Astrocyte of the cerebellum (primary cell): ENCODE measurements around the gene ZSWIM6.

Experiments
- DNase-seq: peaks from one replicate; pipeline ENCODE4 v3.0.0-alpha.2; 2011; ENCODE audit warnings: low read depth
- H3K4me3 ChIP-seq: 2 replicates; pipeline ENCODE4 v1.5.1; 2011; ENCODE audit warnings: mild to moderate bottlenecking, low read depth, low read length, moderate library complexity
- in situ Hi-C: cut with HindIII; loops from 2 replicates; pipeline ENCODE4 v1.10.0; 2017; ENCODE audit warnings: low sequenced_read_pairs
- TF ChIP-seq, protein P1 (sequence below): IDR thresholded peaks from 2 replicates; pipeline ENCODE4 v1.5.1; 2012; ENCODE audit warnings: low read length, low read depth, moderate library complexity, mild to moderate bottlenecking; ENCODE audit errors: missing control alignments

ZSWIM6 gene

DNA sequence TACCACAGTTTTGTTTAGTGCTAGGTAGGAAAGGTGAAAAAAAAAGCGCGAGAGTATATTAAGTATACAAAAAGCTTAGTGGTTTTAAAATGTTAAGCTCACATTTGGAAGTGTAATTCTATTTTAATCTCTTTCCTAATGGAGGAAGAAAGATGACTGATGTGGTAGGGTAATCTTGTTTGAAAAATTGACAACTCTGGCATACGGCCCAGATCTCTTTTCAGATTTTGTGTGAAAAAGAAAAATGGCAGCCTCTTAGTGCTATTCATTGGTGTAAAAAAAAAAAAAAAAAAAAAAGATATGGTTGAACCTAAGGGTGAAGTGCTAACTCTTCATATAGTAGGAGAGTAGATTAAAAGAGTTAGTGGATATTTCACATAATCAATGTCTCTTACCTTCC is 108.0 kb downstream of the ZSWIM6 start:
- no peak for DNase-seq
- in situ Hi-C loops: no loop called here
- no peak overlapping the region for H3K4me3 ChIP-seq
- TF ChIP-seq, protein P1, sequence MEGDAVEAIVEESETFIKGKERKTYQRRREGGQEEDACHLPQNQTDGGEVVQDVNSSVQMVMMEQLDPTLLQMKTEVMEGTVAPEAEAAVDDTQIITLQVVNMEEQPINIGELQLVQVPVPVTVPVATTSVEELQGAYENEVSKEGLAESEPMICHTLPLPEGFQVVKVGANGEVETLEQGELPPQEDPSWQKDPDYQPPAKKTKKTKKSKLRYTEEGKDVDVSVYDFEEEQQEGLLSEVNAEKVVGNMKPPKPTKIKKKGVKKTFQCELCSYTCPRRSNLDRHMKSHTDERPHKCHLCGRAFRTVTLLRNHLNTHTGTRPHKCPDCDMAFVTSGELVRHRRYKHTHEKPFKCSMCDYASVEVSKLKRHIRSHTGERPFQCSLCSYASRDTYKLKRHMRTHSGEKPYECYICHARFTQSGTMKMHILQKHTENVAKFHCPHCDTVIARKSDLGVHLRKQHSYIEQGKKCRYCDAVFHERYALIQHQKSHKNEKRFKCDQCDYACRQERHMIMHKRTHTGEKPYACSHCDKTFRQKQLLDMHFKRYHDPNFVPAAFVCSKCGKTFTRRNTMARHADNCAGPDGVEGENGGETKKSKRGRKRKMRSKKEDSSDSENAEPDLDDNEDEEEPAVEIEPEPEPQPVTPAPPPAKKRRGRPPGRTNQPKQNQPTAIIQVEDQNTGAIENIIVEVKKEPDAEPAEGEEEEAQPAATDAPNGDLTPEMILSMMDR: no peak

- no peak for DNase-seq
- TF ChIP-seq, protein P1: no peak
- in situ Hi-C loops: no loop called here
- H3K4me3 ChIP-seq: no peak overlapping the region
These were observed 108.5 kb downstream of the ZSWIM6 start for GRCh38 chr5:61440596-61440995.

- no peak for DNase-seq
- H3K4me3 ChIP-seq: no peak overlapping the region
- in situ Hi-C loops: no loop called here
- TF ChIP-seq, protein P1: no peak
These were observed 109.7 kb downstream of the ZSWIM6 start for GRCh38 chr5:61441742-61442141.

DNA sequence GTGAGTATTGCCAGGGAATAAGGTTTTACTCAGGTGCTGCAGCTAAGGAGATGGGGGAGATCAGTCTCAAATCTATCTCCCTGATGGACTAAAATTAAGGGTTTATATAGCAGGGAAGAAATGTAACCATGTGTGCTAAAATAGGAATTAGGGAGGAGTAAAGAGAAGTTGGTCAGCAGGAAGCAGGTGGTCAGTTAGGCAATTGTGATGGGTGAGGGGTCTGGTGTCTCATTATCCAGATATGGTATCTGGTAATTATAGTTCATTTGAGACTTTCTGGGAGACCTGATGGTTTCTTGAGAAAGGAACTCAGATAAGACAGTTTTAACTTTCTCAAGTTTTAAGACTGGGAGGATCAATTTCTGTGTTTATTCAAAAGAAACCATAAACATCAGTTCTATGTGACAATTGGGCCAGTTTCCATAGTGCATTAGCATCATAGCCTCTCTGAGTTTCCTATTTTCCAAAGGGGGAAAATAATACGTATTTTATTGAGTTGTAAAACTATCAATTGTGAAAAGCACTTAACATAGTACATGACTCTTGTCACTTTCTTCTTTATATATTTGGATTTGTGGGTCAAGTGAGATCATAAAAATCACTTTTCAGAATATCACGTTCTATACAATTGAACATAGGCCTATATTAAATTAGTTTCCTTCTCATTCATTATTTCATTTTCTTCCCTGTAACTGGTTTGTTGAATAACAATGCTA is 115.9 kb downstream of the ZSWIM6 start:
- in situ Hi-C loops: no loop called here
- TF ChIP-seq, protein P1: no peak
- no peak overlapping the region for H3K4me3 ChIP-seq
- no peak for DNase-seq

DNA sequence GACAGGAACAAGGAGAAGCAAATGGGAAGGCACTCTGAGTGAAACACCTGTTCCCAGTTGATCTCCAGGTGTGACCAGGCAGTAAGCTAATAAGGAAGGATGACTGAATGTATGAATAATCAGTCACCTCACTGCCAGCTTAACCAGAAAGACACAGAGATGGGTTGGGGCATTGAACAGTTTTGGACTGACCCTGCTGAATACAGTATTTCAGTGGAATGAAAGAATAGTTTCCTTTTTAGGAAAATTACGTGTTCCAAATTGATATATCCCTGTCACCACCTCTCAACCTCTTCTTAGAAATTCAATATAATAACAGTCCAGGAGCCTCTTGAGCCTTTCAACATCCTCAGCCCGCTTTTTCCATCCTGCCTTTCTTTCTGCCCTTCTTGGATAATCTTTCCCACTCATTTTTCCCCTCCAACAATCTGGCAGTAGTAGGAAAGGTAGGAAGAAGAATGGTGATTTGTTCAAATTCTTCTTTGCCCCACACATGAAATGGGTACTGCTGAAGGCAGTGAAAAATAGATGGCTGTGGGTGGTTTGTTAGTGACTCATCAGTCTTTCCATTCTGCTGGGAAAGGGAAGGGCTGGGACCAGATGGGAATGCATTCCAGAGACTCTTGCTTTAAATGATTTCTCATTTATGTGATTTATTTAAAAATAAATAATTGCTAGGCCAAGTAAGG is 117.9 kb downstream of the ZSWIM6 start:
- in situ Hi-C loops: no loop called here
- no peak overlapping the region for H3K4me3 ChIP-seq

DNA sequence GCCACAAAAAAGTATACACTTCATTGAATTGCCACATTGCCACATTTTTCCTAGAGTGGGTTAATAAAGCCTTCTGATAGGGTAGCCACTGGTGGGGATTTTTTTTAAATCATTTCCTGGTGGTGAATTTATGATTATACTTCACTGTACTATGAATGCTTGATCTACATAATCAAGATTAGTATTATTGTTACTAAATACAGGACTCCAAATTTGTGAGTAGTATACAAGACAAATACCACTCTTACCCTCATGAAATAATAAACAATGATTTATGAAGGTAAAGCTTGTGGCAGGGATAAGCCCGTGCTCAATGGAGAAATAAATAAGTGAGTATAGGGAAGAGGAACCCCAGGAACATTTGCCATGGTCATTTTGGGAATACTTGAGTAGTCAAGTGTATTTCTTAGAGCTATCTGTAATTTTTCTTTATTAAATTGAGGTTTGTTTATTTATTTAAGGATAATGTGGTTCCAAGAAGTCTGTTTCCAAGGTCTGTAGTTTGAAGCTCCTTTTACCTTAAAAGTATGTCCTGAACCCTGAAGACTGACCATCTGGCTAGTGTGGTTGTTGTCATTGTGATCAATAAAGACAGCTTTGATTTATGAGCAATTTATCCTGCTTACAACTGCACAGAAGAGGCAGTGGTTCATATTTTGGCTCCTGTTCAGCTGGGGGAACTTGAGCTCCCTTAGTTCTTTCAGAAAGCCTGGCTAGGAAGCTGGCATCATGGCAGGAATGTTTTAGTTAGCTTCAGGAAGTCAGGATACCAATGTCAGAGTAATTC is 118.6 kb downstream of the ZSWIM6 start:
- in situ Hi-C loops: no loop called here
- peak; percentile 67 for DNase-seq
- TF ChIP-seq, protein P1: no peak
- no peak overlapping the region for H3K4me3 ChIP-seq

More for the DNA sequence above, 117.9 kb downstream of the ZSWIM6 start:
- TF ChIP-seq, protein P1: no peak
- peak; percentile 71 for DNase-seq
